Esophagus muscularis mucosa (tissue), 4 donors: ENCODE measurements around the gene PDXK.

Experiments
- EP300 ChIP-seq: sonication (generic); formaldehyde crosslinking; IDR thresholded peaks from one replicate; pipeline ENCODE4 v1.6.1; 2017; ENCODE audit warnings: antibody characterized with exemption
- POLR2A ChIP-seq: fragments of 450-650 bp; IDR thresholded peaks from one replicate; pipeline ENCODE4 v1.6.1; 2017; ENCODE audit warnings: antibody characterized with exemption, moderate library complexity, mild to moderate bottlenecking, low read depth
- TF ChIP-seq, protein P1 (sequence below), 3 experiments: fragments of 200-600 bp in 2 of 3; fragments of 450-650 bp in 1 of 3; sonication (generic) in 2 of 3; IDR thresholded peaks; one replicate each; pipeline ENCODE4 v1.5.1; 2017 to 2019; ENCODE audit warnings: antibody characterized with exemption in 3 of 3, mild to moderate bottlenecking in 2 of 3, moderate library complexity in 1 of 3

DNA sequence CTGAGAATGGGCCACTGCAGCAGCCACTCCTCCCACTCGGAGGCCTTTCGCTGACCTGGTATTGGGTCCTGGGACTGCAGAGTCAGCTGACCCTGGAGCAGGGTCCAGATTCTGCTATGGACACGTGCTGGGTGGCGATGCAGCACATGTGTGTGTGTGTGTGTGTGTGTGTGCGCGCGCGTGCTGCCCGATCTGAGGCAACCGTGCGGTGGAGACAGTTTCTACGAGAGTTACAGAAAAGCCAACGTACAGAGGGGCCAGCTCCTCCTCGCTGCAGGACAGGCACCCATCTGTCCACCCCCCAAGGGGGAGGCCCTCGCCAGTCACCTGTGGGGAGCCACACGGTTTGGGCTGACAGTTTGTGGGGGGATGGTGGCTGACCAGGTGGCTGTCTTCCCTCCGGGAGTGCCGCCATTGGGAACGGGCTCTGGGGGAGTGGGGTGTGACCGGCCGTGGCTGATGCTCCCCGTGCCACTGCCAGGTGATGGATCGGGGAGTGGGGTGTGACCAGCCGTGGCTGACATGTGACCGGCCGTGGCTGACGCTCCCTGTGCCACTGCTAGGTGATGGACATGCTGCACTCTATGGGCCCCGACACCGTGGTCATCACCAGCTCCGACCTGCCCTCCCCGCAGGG lies 33.1 kb downstream of the PDXK start:
- TF ChIP-seq POLR2A: no peak
- TF ChIP-seq, protein P1, sequence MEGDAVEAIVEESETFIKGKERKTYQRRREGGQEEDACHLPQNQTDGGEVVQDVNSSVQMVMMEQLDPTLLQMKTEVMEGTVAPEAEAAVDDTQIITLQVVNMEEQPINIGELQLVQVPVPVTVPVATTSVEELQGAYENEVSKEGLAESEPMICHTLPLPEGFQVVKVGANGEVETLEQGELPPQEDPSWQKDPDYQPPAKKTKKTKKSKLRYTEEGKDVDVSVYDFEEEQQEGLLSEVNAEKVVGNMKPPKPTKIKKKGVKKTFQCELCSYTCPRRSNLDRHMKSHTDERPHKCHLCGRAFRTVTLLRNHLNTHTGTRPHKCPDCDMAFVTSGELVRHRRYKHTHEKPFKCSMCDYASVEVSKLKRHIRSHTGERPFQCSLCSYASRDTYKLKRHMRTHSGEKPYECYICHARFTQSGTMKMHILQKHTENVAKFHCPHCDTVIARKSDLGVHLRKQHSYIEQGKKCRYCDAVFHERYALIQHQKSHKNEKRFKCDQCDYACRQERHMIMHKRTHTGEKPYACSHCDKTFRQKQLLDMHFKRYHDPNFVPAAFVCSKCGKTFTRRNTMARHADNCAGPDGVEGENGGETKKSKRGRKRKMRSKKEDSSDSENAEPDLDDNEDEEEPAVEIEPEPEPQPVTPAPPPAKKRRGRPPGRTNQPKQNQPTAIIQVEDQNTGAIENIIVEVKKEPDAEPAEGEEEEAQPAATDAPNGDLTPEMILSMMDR (IDR thresholded peaks at IDR 0.05): no peak
- no peak for TF ChIP-seq EP300
